ENCODE data around the gene KLHL35. TPM values are rescaled to one million over a fixed set of nuclear protein-coding genes. Genes with fewer than 3 reads are reported as not detected.

KLHL35 gene
- polyA plus RNA-seq, 3 donors: 0.33 to 0.45 TPM; not detected in 1

DNA sequence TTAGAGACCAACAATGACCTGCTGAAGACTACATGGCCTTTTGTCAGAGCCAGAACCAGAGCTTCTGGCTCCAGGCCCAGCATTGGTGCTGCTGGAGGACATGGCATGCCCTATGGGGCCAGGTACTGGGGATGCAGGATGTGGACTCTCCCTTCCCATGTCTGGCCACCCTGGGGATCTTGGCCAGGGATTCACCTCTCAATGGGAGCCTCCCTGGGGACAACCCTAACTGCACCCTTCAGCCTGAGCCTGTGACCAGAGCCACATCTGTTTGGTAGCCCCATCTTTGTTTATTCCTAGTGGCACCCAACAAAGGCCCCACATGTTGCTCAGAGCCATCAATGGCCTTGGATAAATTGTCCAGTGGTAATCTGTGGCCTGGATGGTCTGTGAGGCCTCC, 5.8 kb downstream of the KLHL35 start:
- no peak overlapping the region for H3K4me3 Mint-ChIP-seq
- H4K20me1 ChIP-seq (ENCODE audit: insufficient read depth, low read length): no peaks in the 10 kb centered on the region
- no peak for DNase-seq
- no peak overlapping the region for H3K27ac ChIP-seq (ENCODE audit: low read depth in 1 of 2, low read length in 2 of 2)
- H3K27ac Mint-ChIP-seq: no peak overlapping the region
- intact Hi-C loops (cut with micrococcal nuclease): no loop called here
- no peaks in the 10 kb centered on the region for H3K79me2 ChIP-seq (ENCODE audit: insufficient read depth, low read length)
- peaks cover 13 to 30% of the 10 kb centered on the region in 2 donors for H3K9me3 ChIP-seq (replicated peaks in 1 of 2; ENCODE audit: control insufficient read depth in 1 of 2, insufficient read depth in 1 of 2, low read length in 2 of 2)
- H3K4me3 ChIP-seq (replicated peaks in 1 of 3; ENCODE audit: low read depth in 2 of 3, low read length in 3 of 3): no peak overlapping the region
- H3K4me1 ChIP-seq (ENCODE audit: control insufficient read depth in 1 of 2, insufficient read depth in 2 of 2, low read length in 2 of 2): peaks cover 18 to 41% of the 10 kb centered on the region in 2 donors
- H3K9me3 Mint-ChIP-seq: peaks cover 10 to 24% (median 22%) of the 10 kb centered on the region in 7 donors
- TF ChIP-seq, protein P1, sequence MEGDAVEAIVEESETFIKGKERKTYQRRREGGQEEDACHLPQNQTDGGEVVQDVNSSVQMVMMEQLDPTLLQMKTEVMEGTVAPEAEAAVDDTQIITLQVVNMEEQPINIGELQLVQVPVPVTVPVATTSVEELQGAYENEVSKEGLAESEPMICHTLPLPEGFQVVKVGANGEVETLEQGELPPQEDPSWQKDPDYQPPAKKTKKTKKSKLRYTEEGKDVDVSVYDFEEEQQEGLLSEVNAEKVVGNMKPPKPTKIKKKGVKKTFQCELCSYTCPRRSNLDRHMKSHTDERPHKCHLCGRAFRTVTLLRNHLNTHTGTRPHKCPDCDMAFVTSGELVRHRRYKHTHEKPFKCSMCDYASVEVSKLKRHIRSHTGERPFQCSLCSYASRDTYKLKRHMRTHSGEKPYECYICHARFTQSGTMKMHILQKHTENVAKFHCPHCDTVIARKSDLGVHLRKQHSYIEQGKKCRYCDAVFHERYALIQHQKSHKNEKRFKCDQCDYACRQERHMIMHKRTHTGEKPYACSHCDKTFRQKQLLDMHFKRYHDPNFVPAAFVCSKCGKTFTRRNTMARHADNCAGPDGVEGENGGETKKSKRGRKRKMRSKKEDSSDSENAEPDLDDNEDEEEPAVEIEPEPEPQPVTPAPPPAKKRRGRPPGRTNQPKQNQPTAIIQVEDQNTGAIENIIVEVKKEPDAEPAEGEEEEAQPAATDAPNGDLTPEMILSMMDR (IDR thresholded peaks at IDR 0.05): no peak
- peaks cover 18 to 26% of the 10 kb centered on the region in 2 donors for H3K36me3 Mint-ChIP-seq
- H3K27me3 Mint-ChIP-seq (ENCODE audit: low read depth in 3 of 3): peaks cover 40 to 50% (median 49%) of the 10 kb centered on the region in 3 donors
- peaks cover 32 to 50% of the 10 kb centered on the region in 2 donors for H3K27me3 ChIP-seq (ENCODE audit: control insufficient read depth in 2 of 2, insufficient read depth in 2 of 2, low read length in 2 of 2)
- no peak overlapping the region for H3K9ac ChIP-seq (ENCODE audit: insufficient read depth, low read length, poor library complexity, severe bottlenecking)
- H3K36me3 ChIP-seq (replicated peaks in 1 of 2; ENCODE audit: control insufficient read depth in 1 of 2, insufficient read depth in 2 of 2, low read length in 2 of 2): peaks cover 0 to 13% of the 10 kb centered on the region in 2 donors
- H3K4me2 ChIP-seq (replicated peaks; ENCODE audit: extremely low read depth, low read length, poor library complexity, severe bottlenecking): no peak overlapping the region
- no peak overlapping the region for H2AFZ ChIP-seq (ENCODE audit: insufficient read depth, low read depth, low read length, poor library complexity, severe bottlenecking)
- H3K4me1 Mint-ChIP-seq: peaks cover 23% of the 10 kb centered on the region

DNA sequence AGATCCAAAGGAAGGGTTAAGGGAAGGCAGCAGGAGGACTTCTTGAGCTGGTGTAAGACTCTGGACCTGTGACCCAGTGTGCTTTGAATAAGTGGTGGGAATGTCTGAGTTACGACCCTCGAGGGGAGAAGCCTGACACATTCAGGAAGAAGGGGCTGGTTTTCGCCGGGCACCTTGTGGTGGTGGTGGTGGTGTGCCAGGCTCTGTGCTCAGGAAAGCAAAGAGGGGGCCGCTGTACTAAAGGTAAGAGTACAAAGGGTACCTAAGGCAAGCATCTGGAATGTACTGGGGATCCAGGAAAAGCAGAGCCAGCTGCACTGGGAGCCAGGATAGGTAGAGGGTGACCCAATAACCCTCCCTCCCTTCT, 6.3 kb downstream of the KLHL35 start:
- peaks cover 27 to 45% of the 10 kb centered on the region in 2 donors for H3K27me3 ChIP-seq (ENCODE audit: control insufficient read depth in 2 of 2, insufficient read depth in 2 of 2, low read length in 2 of 2)
- peaks cover 23% of the 10 kb centered on the region for H3K4me1 Mint-ChIP-seq

More for the DNA sequence above, 6.3 kb downstream of the KLHL35 start:
- WGBS (ENCODE audit: insufficient coverage): 70% methylated on average over 4 of the region's 5 CpGs
- Mint-ChIP-seq H3K4me3 (no peak overlapping the region), H3K36me3 (peaks cover 19 to 28% of the 10 kb centered on the region in 2 donors), H3K27ac (no peak overlapping the region), H3K27me3 (ENCODE audit: low read depth in 3 of 3) (peaks cover 37 to 45% (median 44%) of the 10 kb centered on the region in 3 donors), H3K9me3 (peaks cover 10 to 24% (median 22%) of the 10 kb centered on the region in 7 donors)
- no peak overlapping the region for H3K27ac ChIP-seq (ENCODE audit: low read depth in 1 of 2, low read length in 2 of 2)
- no peak overlapping the region for H3K4me2 ChIP-seq (replicated peaks; ENCODE audit: extremely low read depth, low read length, poor library complexity, severe bottlenecking)
- H2AFZ ChIP-seq (ENCODE audit: insufficient read depth, low read depth, low read length, poor library complexity, severe bottlenecking): no peak overlapping the region
- no peak for DNase-seq
- H3K4me3 ChIP-seq (replicated peaks in 1 of 3; ENCODE audit: low read depth in 2 of 3, low read length in 3 of 3): no peak overlapping the region
- intact Hi-C loops (cut with micrococcal nuclease): no loop called here
- no peak overlapping the region for H3K9ac ChIP-seq (ENCODE audit: insufficient read depth, low read length, poor library complexity, severe bottlenecking)
- peaks cover 13 to 30% of the 10 kb centered on the region in 2 donors for H3K9me3 ChIP-seq (replicated peaks in 1 of 2; ENCODE audit: control insufficient read depth in 1 of 2, insufficient read depth in 1 of 2, low read length in 2 of 2)
- peaks cover 18 to 37% of the 10 kb centered on the region in 2 donors for H3K4me1 ChIP-seq (ENCODE audit: control insufficient read depth in 1 of 2, insufficient read depth in 2 of 2, low read length in 2 of 2)
- peaks cover 0 to 17% of the 10 kb centered on the region in 2 donors for H3K36me3 ChIP-seq (replicated peaks in 1 of 2; ENCODE audit: control insufficient read depth in 1 of 2, insufficient read depth in 2 of 2, low read length in 2 of 2)
- TF ChIP-seq, protein P1 (IDR thresholded peaks at IDR 0.05): no peak
- no peaks in the 10 kb centered on the region for H4K20me1 ChIP-seq (ENCODE audit: insufficient read depth, low read length)
- no peaks in the 10 kb centered on the region for H3K79me2 ChIP-seq (ENCODE audit: insufficient read depth, low read length)

All from CD14-positive monocyte (primary cell).